Subcutaneous abdominal adipose tissue (tissue), 5 donors: ENCODE measurements around the gene SORD.
A peak's percentile ranks its signal among the peaks of the same experiment; 100 is the strongest.
"Not testable (repeated sequence)": the region's sequence is repeated elsewhere in the genome, so short reads cannot be mapped to it uniquely, and the experiment has no call there.

ENCODE experiments used
- H3K27ac ChIP-seq: one replicate; pipeline ENCODE4 v1.7.0; 2013; ENCODE audit warnings: low read depth, mild to moderate bottlenecking, inconsistent platforms, low read length, moderate library complexity
- H3K27me3 ChIP-seq, 5 donors: one replicate each; pipeline ENCODE4 v1.7.0; 2013; ENCODE audit warnings: low read length in 5 of 5, inconsistent platforms in 1 of 5; ENCODE audit not compliant: control insufficient read depth in 5 of 5, insufficient read depth in 4 of 5
- H3K36me3 ChIP-seq, 5 donors: one replicate each; pipeline ENCODE4 v1.7.0; 2013; ENCODE audit warnings: low read length in 5 of 5; ENCODE audit not compliant: control insufficient read depth in 5 of 5, insufficient read depth in 5 of 5
- H3K4me1 ChIP-seq, 5 donors: one replicate each; pipeline ENCODE4 v1.7.0; 2013; ENCODE audit warnings: low read length in 5 of 5, mild to moderate bottlenecking in 3 of 5, moderate library complexity in 1 of 5; ENCODE audit not compliant: control insufficient read depth in 5 of 5, insufficient read depth in 5 of 5
- H3K4me3 ChIP-seq, 5 donors: one replicate each; pipeline ENCODE4 v1.7.0; 2013; ENCODE audit warnings: low read length in 5 of 5, low read depth in 1 of 5
- H3K9ac ChIP-seq, 5 donors: one replicate each; pipeline ENCODE4 v1.7.0; 2013; ENCODE audit warnings: low read length in 5 of 5, mild to moderate bottlenecking in 4 of 5, moderate library complexity in 3 of 5
- H3K9me3 ChIP-seq, 5 donors: one replicate each; pipeline ENCODE4 v1.7.0; 2013; ENCODE audit warnings: low read length in 5 of 5; ENCODE audit not compliant: control insufficient read depth in 5 of 5
- donor health status: healthy.
- donor health status: healthy.
- donor health status: healthy.
- donor health status: healthy.
- donor health status: healthy.

SORD gene

DNA sequence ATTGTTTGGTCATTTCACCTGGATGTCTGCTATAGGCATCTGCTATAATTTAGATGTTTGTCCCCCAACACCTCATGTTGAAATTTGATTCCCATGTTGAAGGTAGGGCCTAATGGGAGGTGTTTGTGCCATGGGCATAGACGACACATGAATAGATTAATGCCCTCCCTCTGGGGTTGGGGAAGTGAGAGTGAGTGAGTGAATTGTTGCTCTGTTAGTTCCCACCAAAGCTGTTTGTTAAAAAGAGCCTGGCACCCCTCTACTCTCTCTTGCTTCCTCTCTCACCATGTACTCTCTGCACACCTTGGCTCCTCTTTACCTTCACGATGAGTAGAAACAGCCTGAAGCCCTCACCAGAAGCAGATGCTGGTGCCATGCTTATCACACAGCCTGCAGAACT lies 23.9 kb upstream of the SORD start:
- Histone ChIP-seq H3K9ac (no peak overlapping the region), H3K27me3 (no peaks in the 10 kb centered on the region), H3K4me1 (no peaks in the 10 kb centered on the region), H3K4me3 (no peak overlapping the region), H3K27ac (no peak overlapping the region), H3K9me3 (no peaks in the 10 kb centered on the region), H3K36me3 (no peaks in the 10 kb centered on the region)

DNA sequence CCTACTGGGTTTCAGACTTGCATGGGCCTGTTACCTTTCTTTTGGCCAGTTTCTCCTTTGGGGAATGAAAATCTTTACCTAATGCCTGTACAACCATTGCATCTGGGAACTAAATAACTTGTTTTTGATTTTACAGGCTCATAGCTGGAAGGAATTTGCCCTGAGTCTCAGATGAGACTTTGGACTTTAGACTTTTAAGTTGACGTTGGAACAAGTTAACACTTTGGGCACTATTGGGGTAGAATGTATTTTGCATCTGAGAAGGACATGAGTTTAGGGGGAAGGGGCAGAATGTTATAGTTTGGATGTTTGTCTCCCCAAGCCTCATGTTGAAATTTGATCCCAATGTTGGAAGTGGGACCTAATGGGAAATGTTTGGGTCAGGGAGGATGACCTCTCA lies 21.8 kb upstream of the SORD start:
- H3K9me3 ChIP-seq, H3K27me3 ChIP-seq, H3K9ac ChIP-seq, H3K4me1 ChIP-seq, H3K27ac ChIP-seq, H3K36me3 ChIP-seq, H3K4me3 ChIP-seq: not testable (repeated sequence)

DNA sequence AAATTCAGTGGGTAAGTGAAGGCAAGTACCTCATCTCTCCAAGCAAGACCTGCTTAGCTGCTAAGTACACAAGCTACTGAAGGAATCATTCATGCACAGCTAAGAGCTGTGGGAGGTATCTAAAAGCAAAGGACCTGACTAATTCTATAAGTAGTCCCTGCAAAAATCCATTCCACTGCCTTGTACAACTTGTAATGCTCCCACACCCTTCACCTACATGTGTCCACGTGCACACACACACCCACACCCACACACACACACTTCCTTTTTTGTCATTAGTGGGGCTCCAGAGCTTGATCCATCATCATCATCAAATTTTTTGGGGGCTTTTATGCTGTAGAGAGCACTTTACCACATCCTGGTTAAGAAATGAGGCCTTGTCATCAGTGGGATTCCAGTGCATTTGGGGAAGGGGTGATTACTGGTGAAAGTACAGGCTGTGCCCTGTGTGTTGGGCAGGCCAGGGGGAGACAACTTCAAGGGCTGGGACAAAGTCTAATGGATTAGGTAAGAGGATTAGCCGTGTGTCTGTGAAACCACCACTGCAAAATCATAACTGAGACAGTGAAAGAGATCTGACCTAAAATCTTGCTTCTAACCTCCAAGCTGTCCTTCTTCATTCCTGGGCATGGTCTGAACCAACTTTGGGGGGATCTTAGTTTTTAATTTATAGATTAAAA lies 19.1 kb upstream of the SORD start:
- H3K27ac ChIP-seq, H3K36me3 ChIP-seq, H3K4me3 ChIP-seq, H3K27me3 ChIP-seq, H3K4me1 ChIP-seq, H3K9ac ChIP-seq: not testable (repeated sequence)
- H3K9me3 ChIP-seq = peaks cover 0 to 10% (median 0%) of the 10 kb centered on the region in 5 donors

DNA sequence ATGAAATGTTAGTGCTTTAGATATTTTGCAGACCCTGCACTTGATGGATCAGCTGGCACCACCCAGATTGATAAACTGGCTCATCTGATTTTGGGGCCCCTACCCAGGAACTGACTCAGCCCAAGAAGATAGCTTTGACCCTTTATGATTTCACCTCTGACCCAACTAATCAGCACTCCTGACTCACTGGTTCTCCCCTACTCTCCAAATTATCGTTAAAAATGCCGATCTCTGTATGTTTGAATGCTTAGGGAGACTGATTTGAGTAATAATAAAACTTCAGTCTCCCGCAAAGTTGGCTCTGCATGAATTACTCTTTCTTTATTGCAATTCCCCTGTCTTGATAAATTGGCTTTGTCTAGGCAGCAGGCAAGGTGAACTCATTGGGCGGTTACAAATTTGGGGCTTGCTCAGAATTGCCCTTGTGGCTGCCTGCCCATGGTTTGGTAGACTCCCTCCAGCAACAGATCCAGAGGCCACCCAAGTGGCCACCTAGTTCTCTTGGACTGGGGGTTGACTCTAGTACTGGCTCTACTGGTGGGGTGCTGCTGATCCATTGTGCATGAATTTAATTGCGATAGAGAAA lies 18.3 kb upstream of the SORD start:
- not testable (repeated sequence) for H3K4me1 ChIP-seq, H3K27ac ChIP-seq, H3K36me3 ChIP-seq, H3K27me3 ChIP-seq, H3K4me3 ChIP-seq, H3K9ac ChIP-seq
- peaks cover 0 to 10% (median 0%) of the 10 kb centered on the region in 5 donors for H3K9me3 ChIP-seq

DNA sequence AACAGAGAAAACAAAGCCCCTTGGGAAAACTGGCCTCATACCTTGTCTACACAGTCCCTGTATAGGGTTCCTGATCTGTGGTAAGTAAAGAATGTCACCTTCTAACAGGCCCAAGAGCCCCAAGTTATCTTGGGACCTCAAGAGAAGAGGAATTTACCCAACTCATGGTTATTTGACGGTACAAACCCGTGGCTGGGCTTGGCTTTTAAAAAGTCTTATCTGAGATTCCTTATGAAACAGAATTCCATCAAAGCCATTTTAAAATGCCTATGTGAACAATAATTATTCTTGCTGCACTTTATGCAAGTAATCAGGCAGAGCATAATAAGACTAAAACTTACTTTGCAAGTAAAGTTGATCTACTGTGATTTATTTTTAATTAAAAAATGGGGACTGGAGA lies 13.9 kb upstream of the SORD start:
- Histone ChIP-seq H3K27ac (no peak overlapping the region), H3K9ac (no peak overlapping the region), H3K4me1 (no peaks in the 10 kb centered on the region), H3K9me3 (peaks cover 0 to 10% (median 0%) of the 10 kb centered on the region in 5 donors), H3K27me3 (no peaks in the 10 kb centered on the region), H3K36me3 (no peaks in the 10 kb centered on the region), H3K4me3 (no peak overlapping the region)

DNA sequence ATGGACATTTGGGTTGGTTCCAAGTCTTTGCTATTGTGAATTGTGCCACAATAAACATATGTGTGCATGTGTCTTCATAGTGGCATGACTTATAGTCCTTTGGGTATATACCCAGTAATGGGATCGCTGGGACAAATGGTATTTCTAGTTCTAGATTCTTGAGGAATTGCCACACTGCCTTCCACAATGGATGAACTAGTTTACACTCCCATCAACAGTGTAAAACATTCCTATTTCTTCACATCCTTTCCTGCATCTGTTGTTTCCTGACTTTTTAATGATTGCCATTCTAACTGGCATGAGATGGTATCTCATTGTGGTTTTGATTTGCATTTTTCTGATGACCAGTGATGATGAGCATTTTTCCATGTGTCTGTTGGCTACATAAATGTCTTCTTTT lies 7.9 kb upstream of the SORD start:
- not testable (repeated sequence) for H3K27ac ChIP-seq, H3K4me1 ChIP-seq, H3K36me3 ChIP-seq, H3K9ac ChIP-seq, H3K4me3 ChIP-seq, H3K9me3 ChIP-seq, H3K27me3 ChIP-seq

DNA sequence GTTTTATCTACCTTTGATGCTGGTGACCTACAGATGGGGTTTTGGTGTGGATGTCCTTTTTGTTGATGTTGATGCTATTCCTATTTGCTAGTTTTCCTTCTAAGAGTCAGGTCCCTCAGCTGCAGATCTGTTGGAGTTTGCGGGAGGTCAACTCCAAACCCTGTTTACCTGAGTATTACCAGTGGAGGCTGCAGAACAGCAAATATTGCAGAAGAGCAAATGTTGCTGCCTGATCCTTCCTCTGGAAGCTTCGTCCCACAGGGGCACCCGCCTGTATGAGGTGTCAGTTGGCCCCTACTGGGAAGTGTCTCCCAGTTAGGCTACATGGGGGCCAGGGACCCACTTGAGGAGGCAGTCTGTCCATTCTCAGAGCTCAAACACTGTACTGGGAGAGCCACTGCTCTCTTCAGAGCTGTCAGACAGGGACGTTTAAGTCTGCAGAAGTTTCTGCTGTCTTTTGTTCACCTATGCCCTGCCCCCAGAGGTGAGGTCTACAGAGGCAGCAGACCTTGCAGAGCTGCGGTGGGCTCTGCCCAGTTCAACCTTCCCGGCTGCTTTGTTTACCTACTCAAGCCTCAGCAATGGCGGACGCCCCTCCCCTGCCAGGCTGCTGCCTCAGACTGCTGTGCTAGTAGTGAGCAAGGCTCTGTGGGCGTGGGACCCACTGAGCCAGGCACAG lies 2.6 kb upstream of the SORD start:
- H3K4me3 ChIP-seq, H3K9ac ChIP-seq, H3K9me3 ChIP-seq, H3K36me3 ChIP-seq, H3K27me3 ChIP-seq, H3K27ac ChIP-seq: not testable (repeated sequence)
- peaks cover 0 to 19% (median 17%) of the 10 kb centered on the region in 5 donors for H3K4me1 ChIP-seq

DNA sequence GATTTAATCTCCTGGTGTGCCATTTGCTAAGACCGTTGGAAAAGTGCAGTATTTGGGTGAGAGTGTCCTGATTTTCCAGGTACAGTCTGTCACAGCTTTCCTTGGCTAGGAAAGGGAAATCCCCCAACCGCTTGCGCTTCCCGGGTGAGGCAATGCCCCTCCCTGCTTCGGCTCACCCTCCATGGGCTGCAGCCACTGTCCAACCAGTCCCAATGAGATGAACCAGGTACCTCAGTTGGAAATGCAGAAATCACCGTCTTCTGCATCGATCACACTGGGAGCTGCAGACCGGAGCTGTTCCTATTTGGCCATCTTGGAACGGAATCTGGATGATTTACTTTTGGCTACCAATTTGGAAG lies 2.1 kb upstream of the SORD start:
- not testable (repeated sequence) for H3K9ac ChIP-seq, H3K4me3 ChIP-seq, H3K36me3 ChIP-seq, H3K9me3 ChIP-seq, H3K27me3 ChIP-seq, H3K27ac ChIP-seq
- H3K4me1 ChIP-seq = peaks cover 0 to 19% (median 17%) of the 10 kb centered on the region in 5 donors

DNA sequence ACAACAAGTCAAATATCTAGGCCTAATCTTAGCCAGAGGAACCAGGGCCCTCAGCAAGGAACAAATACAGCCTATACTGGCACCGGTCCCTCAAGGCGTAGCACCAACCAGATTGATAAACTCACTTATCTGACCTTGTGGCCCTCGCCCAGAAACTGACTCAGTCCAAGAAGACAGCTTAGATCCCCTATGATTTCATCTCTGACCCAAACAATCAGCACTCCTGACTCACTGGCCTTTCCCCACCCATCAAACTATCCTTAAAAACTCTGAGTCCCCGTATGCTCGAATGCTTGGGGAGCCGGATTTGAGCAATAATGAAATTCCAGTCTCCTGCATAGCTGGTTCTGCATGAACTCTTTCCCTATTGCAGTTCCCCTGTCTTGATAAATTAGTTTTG lies 1.6 kb upstream of the SORD start:
- no peaks in the 10 kb centered on the region for H3K36me3 ChIP-seq
- H3K4me1 ChIP-seq = peaks cover 0 to 19% (median 17%) of the 10 kb centered on the region in 5 donors
- H3K9me3 ChIP-seq = no peaks in the 10 kb centered on the region
- H3K27me3 ChIP-seq = no peaks in the 10 kb centered on the region
- no peak overlapping the region for H3K4me3 ChIP-seq
- H3K9ac ChIP-seq = no peak overlapping the region
- H3K27ac ChIP-seq = no peak overlapping the region

DNA sequence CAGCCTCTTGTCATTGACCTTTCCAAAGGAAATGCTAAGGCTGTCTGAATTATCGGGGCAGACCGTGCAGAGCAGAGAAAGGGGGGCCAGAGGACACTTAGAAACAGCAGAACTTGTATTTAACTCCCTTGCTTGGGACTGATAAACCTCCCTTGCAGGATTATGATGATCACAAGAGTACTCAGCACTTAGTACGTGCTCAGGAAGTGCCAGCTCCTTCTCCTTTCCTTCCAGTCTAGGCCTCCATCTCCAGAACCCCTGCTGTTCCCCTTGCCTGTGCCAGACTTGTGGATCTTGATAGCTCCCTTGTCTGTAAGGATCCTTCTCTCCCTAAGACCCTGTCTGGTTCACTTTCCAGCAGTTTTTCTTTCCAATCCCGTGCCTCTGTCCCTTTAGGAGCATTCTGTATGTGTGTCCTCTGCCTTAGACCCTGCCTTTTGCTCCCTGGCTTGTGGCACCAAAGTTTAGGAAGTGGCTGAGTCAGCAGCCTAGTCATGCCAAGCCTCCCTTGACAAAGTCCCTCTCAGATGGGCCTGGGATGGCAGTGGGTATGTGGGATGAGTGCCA lies 747 bp downstream of the SORD start:
- Histone ChIP-seq H3K27ac (no peak overlapping the region), H3K9ac (peak overlapping the region; percentile 48 to 88 (median 83)), H3K9me3 (no peaks in the 10 kb centered on the region), H3K27me3 (no peaks in the 10 kb centered on the region), H3K36me3 (no peaks in the 10 kb centered on the region), H3K4me1 (peaks cover 0 to 19% (median 17%) of the 10 kb centered on the region in 5 donors), H3K4me3 (peak overlapping the region; percentile 66 to 87 (median 85))
